GF-D8 (cell line): ENCODE results near the gene RBM23.
"Not testable (repeated sequence)": the region's sequence is repeated elsewhere in the genome, so short reads cannot be mapped to it uniquely, and the experiment has no call there.

ENCODE experiments used
- DNase-seq: peaks from one replicate; lab custom pipeline; 2025; lab: John Stamatoyannopoulos, UW

RBM23 gene

GRCh38 chr14:22864979-22865378 lies 54.0 kb downstream of the RBM23 start:
- no peak for DNase-seq

GRCh38 chr14:22861651-22862050 lies 57.3 kb downstream of the RBM23 start:
- no peak for DNase-seq

- DNase-seq = not testable (repeated sequence)
Measured at GRCh38 chr14:22860377-22860776, 58.6 kb downstream of the RBM23 start.

- DNase-seq = no peak
Measured at GRCh38 chr14:22856428-22856827, 62.5 kb downstream of the RBM23 start.

- DNase-seq = no peak
Measured at GRCh38 chr14:22854963-22855724, 63.8 kb downstream of the RBM23 start.

GRCh38 chr14:22854296-22854695 lies 64.7 kb downstream of the RBM23 start:
- DNase-seq = not testable (repeated sequence)

- peak; percentile 39 for DNase-seq
Measured at GRCh38 chr14:22852940-22853767, 65.8 kb downstream of the RBM23 start.

- no peak for DNase-seq
Measured at GRCh38 chr14:22852599-22852939, 66.4 kb downstream of the RBM23 start.

GRCh38 chr14:22852178-22852577 lies 66.8 kb downstream of the RBM23 start:
- not testable (repeated sequence) for DNase-seq

GRCh38 chr14:22850944-22851764 lies 67.8 kb downstream of the RBM23 start:
- DNase-seq = peak; percentile 48

GRCh38 chr14:22849212-22849819 lies 69.6 kb downstream of the RBM23 start:
- no peak for DNase-seq

- DNase-seq = no peak
Measured at GRCh38 chr14:22848351-22849164, 70.4 kb downstream of the RBM23 start.

- DNase-seq = no peak
Measured at GRCh38 chr14:22847661-22848341, 71.1 kb downstream of the RBM23 start.

GRCh38 chr14:22846811-22847307 lies 72.1 kb downstream of the RBM23 start:
- DNase-seq = no peak

- no peak for DNase-seq
Measured at GRCh38 chr14:22845821-22846625, 72.9 kb downstream of the RBM23 start.

- DNase-seq = no peak
Measured at GRCh38 chr14:22845103-22845394, 73.9 kb downstream of the RBM23 start.

GRCh38 chr14:22844221-22845102 lies 74.5 kb downstream of the RBM23 start:
- no peak for DNase-seq
